Right hindlimb (tissue), 1 donor: ENCODE measurements around the gene GNAT1.
"Not testable (repeated sequence)": the region's sequence is repeated elsewhere in the genome, so short reads cannot be mapped to it uniquely, and the experiment has no call there.

Experiments used
- DNase-seq: peaks from one replicate; pipeline ENCODE4 v3.0.0-alpha.2; 2018

The GNAT1 gene

GRCh38 chr3:50224639-50225038 lies 33.2 kb downstream of the GNAT1 start:
- no peak for DNase-seq

- no peak for DNase-seq
Observed at GRCh38 chr3:50226888-50227389, 35.5 kb downstream of the GNAT1 start.

GRCh38 chr3:50227390-50228183 lies 36.2 kb downstream of the GNAT1 start:
- DNase-seq = peak; percentile 95

- DNase-seq = not testable (repeated sequence)
Observed at GRCh38 chr3:50228184-50228763, 36.9 kb downstream of the GNAT1 start.

GRCh38 chr3:50229490-50229889 lies 38.1 kb downstream of the GNAT1 start:
- DNase-seq = no peak

- no peak for DNase-seq
Observed at GRCh38 chr3:50230104-50230793, 38.8 kb downstream of the GNAT1 start.

GRCh38 chr3:50230794-50231125 lies 39.4 kb downstream of the GNAT1 start:
- DNase-seq = no peak

- DNase-seq = no peak
Observed at GRCh38 chr3:50231581-50231980, 40.2 kb downstream of the GNAT1 start.

- DNase-seq = no peak
Observed at GRCh38 chr3:50232303-50232702, 40.9 kb downstream of the GNAT1 start.

GRCh38 chr3:50233176-50233575 lies 41.8 kb downstream of the GNAT1 start:
- no peak for DNase-seq

- peak; percentile 100 for DNase-seq
Observed at GRCh38 chr3:50235716-50236483, 44.5 kb downstream of the GNAT1 start, which contains the start of gene GNAI2. Gene GNAI2, plus strand, starts transcription at chr3:50236204. Its CDS starts 132 bp downstream, at chr3:50236336.

GRCh38 chr3:50236484-50237132 lies 45.2 kb downstream of the GNAT1 start:
- DNase-seq = no peak

- peak; percentile 65 for DNase-seq
Observed at GRCh38 chr3:50237133-50237651, 45.8 kb downstream of the GNAT1 start.

GRCh38 chr3:50237754-50238548 lies 46.5 kb downstream of the GNAT1 start:
- peak; percentile 88 for DNase-seq

- peak; percentile 62 for DNase-seq
Observed at GRCh38 chr3:50238549-50239026, 47.2 kb downstream of the GNAT1 start.

GRCh38 chr3:50239649-50240048 lies 48.2 kb downstream of the GNAT1 start:
- DNase-seq = no peak

- no peak for DNase-seq
Observed at GRCh38 chr3:50241163-50241562, 49.8 kb downstream of the GNAT1 start.

- no peak for DNase-seq
Observed at GRCh38 chr3:50241713-50242380, 50.4 kb downstream of the GNAT1 start.

- no peak for DNase-seq
Observed at GRCh38 chr3:50242381-50242770, 51.0 kb downstream of the GNAT1 start.

GRCh38 chr3:50242851-50243542 lies 51.6 kb downstream of the GNAT1 start:
- DNase-seq = peak; percentile 65
